Heart left ventricle (tissue), 16 donors: ENCODE measurements around the gene SLC1A7. TPM values are rescaled to one million over a fixed set of nuclear protein-coding genes. Genes with fewer than 3 reads are reported as not detected.
A peak's percentile ranks its signal among the peaks of the same experiment; 100 is the strongest.

Experiments
- ATAC-seq, 4 donors: fragments of 200-7000 bp; cut with Tn5 transposase; one replicate each; pipeline ENCODE4 v1.9.1; 2020 to 2022; ENCODE audit warnings: moderate library complexity in 4 of 4, mild to moderate bottlenecking in 3 of 4, moderate number of reproducible peaks in 1 of 4
- DNase-seq, 5 donors: peaks; one replicate each; pipeline ENCODE4 v3.0.0-alpha.2; 2020
- H3K27ac ChIP-seq, 12 donors: fragments of 200-600 bp; sonication (generic) in 4 of 12; one replicate each; pipeline versions ENCODE4 v1.5.0 to v1.8.0; 2016 to 2022; ENCODE audit warnings: mild to moderate bottlenecking in 2 of 12
- H3K27me3 ChIP-seq, 9 donors: fragments of 200-600 bp; sonication (generic) in 2 of 9; one replicate each; pipeline versions ENCODE4 v1.5.1 to v1.8.0; 2016 to 2022; ENCODE audit warnings: mild to moderate bottlenecking in 3 of 9
- H3K36me3 ChIP-seq, 9 donors: fragments of 200-600 bp; sonication (generic) in 2 of 9; one replicate each; pipeline versions ENCODE4 v1.5.0 to v1.8.0; 2018 to 2022; ENCODE audit warnings: mild to moderate bottlenecking in 2 of 9
- H3K4me1 ChIP-seq, 12 donors: fragments of 200-600 bp; sonication (generic) in 4 of 12; one replicate each; pipeline versions ENCODE4 v1.5.0 to v1.8.0; 2016 to 2022; ENCODE audit warnings: mild to moderate bottlenecking in 3 of 12
- H3K4me3 ChIP-seq, 12 donors: fragments of 200-600 bp; sonication (generic) in 4 of 12; one replicate each; pipeline versions ENCODE4 v1.5.0 to v1.8.0; 2017 to 2022; ENCODE audit warnings: mild to moderate bottlenecking in 9 of 12, moderate library complexity in 4 of 12
- H3K9me3 ChIP-seq, 12 donors: fragments of 200-600 bp; sonication (generic) in 4 of 12; one replicate each; pipeline versions ENCODE4 v1.5.0 to v1.8.0; 2016 to 2022; ENCODE audit warnings: mild to moderate bottlenecking in 1 of 12
- POLR2A ChIP-seq, 2 donors: fragments of 450-650 bp; IDR thresholded peaks; one replicate each; pipeline ENCODE4 v1.6.1; 2017; ENCODE audit warnings: antibody characterized with exemption in 2 of 2, mild to moderate bottlenecking in 2 of 2, moderate library complexity in 2 of 2
- WGBS, 4 donors: extraction: QIAGEN DNeasy Blood & Tissue Kit in 2 of 4; methylation state at CpG; one replicate each; pipeline versions ENCODE4 v1.1.5 to v1.1.7; 2013 to 2018; 5-methylcytosine and 5-hydroxymethylcytosine counted together
- intact Hi-C, 10 donors: fragments of 100-400 bp; cut with DNase I; formaldehyde crosslinking; loops; one replicate each; pipeline versions ENCODE4 v1.11.1 to v1.14.2; 2022
- polyA plus RNA-seq, 2 donors: library from polyadenylated mRNA; stranded (reverse); fragments of 200-250 nt; gene quantifications; one replicate each; pipeline ENCODE4 v1.2.3, GENCODE V29; 2013
- total RNA-seq, 9 donors: library from RNA; depleted of rRNA in 2 of 9; stranded (reverse); fragments of >200 nt in 2 of 9; fragmentation: NEBNext Ultra II Directional in 3 of 9; extraction: Animal tissue kit (Norgen Biotek cat#: 25700) in 3 of 9; gene quantifications; one replicate each; pipeline versions ENCODE4 v1.1.0 to v1.2.4, GENCODE V29; 2016 to 2023
- TF ChIP-seq, protein P1 (sequence below), 12 donors: fragments of 200-600 bp; sonication (generic) in 4 of 12; IDR thresholded peaks; one replicate each; pipeline versions ENCODE4 v1.5.0 to v1.8.0; 2018 to 2022; ENCODE audit warnings: antibody characterized with exemption in 12 of 12, mild to moderate bottlenecking in 5 of 12
- donor health status: ischemic (EF 13 %, LVEDD 7.1; RV severe dilation, severe dysfunction).
- donor health status: healthy with polysubstance abuse.
- donor health status: DM: no; HTN: yes; CAD: no.
- donor health status: DM: no; HTN: no; CAD: no.
- donor health status: ischemic (EF 25% LVEDD 6.9; RV normal size, moderate dysfunction).
- donor health status: ischemic (EF 25% LVEDD 5.7; RV mildly dilated, moderate dysfunction).
- donor health status: healthy.
- donor health status: DM: yes; HTN: yes; CAD: no.
- donor health status: ischemic (EF 35%, LVEDD 5.7; RV mildly dilated, moderate dysfunction).
- donor health status: nonischemic (EF 11% LVEDD 7.7; RV severe dilation, severe dysfunction).
- donor health status: DM: yes; HTN: yes; CAD: no.
- donor health status: PGD.
- donor health status: ischemic (EF 29% LVEDD 5.4; RV normal size, mild dysfunction).
- donor health status: nonischemic (EF 23%, LVEDD 6.1; RV moderate dilation, normal function).

The SLC1A7 gene
- total and polyA plus RNA-seq, 11 donors: 0.07 to 1.1 (median 0.33) TPM; not detected in 2

- H3K27me3 ChIP-seq: no peaks in the 10 kb centered on the region
- no peak overlapping the region for H3K4me3 ChIP-seq
- no peaks in the 10 kb centered on the region for H3K36me3 ChIP-seq
- peak in 3 of 4 donors; percentile 23 to 69 (median 41) for ATAC-seq
- WGBS, 4 donors: 69 to 79% (median 76%) methylated on average over 23 of the region's 23 CpGs
- peaks cover 0 to 12% (median 3%) of the 10 kb centered on the region in 12 donors for H3K9me3 ChIP-seq
- peak overlapping the region in 7 of 12 donors; percentile 1 to 84 (median 48) for H3K27ac ChIP-seq
- TF ChIP-seq, protein P1, sequence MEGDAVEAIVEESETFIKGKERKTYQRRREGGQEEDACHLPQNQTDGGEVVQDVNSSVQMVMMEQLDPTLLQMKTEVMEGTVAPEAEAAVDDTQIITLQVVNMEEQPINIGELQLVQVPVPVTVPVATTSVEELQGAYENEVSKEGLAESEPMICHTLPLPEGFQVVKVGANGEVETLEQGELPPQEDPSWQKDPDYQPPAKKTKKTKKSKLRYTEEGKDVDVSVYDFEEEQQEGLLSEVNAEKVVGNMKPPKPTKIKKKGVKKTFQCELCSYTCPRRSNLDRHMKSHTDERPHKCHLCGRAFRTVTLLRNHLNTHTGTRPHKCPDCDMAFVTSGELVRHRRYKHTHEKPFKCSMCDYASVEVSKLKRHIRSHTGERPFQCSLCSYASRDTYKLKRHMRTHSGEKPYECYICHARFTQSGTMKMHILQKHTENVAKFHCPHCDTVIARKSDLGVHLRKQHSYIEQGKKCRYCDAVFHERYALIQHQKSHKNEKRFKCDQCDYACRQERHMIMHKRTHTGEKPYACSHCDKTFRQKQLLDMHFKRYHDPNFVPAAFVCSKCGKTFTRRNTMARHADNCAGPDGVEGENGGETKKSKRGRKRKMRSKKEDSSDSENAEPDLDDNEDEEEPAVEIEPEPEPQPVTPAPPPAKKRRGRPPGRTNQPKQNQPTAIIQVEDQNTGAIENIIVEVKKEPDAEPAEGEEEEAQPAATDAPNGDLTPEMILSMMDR (IDR thresholded peaks at IDR 0.05): no peak
- no peak for TF ChIP-seq POLR2A (IDR thresholded peaks at IDR 0.05)
- H3K4me1 ChIP-seq: peaks cover 0 to 25% (median 7%) of the 10 kb centered on the region in 12 donors
- intact Hi-C loops: no loop called here
- DNase-seq: peak in 1 of 5 donors; percentile 50
These were observed 7.3 kb downstream of the SLC1A7 start for GRCh38 chr1:53134961-53135734.

- WGBS, 4 donors: 90 to 98% (median 96%) methylated on average over 7 of the region's 7 CpGs
- Histone ChIP-seq H3K9me3 (peaks cover 0 to 12% (median 3%) of the 10 kb centered on the region in 12 donors), H3K4me3 (no peak overlapping the region), H3K36me3 (no peaks in the 10 kb centered on the region), H3K4me1 (peaks cover 0 to 14% (median 0%) of the 10 kb centered on the region in 12 donors), H3K27ac (peak overlapping the region in 1 of 12 donors; percentile 84), H3K27me3 (no peaks in the 10 kb centered on the region)
- no peak for TF ChIP-seq POLR2A (IDR thresholded peaks at IDR 0.05)
- TF ChIP-seq, protein P1 (IDR thresholded peaks at IDR 0.05): no peak
- intact Hi-C loops: no loop called here
- ATAC-seq: no peak
- DNase-seq: no peak
These were observed 8.4 kb downstream of the SLC1A7 start for GRCh38 chr1:53134042-53134485.

DNA sequence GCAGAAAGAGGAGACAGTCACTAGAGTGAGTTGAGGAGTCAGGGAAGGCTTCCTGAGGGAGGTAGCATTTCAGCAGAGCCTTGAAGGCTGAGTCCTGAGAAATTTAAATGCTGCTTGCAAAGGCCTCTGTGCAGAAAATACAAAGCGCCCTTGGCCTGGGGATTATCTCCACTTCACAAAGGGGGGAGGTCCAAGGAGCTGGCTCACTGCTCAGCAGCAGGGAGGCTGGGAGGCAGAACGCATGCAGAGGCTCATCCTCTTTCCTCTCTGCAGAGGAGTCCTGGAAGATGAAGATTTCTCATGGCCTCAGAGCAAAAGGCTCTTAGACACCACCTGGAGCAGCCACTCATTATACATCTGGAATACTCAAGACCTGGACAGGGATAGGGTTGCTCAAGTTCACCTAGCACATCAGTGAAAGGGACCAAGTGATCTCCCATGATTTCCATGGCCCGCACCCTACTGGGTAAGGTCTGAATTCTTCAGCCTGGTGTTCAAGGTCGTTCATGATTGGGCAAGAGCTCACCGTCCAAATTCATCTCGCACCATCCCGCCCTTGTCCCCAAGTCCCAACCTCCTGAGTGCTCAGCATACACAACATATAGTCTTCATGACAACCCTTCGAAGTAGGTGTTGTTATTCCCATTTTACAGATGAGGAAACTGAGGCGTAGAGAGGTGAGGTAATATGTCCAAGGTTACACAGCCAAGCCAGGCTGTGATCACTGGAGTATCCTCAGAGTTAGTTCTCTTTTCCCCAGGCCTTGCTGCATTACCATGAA is 9.0 kb downstream of the SLC1A7 start:
- peak overlapping the region in 1 of 12 donors; percentile 84 for H3K27ac ChIP-seq
- H3K4me3 ChIP-seq: no peak overlapping the region
- H3K4me1 ChIP-seq: peaks cover 0 to 11% (median 0%) of the 10 kb centered on the region in 12 donors
- DNase-seq: no peak
- TF ChIP-seq POLR2A (IDR thresholded peaks at IDR 0.05): no peak
- TF ChIP-seq, protein P1 (IDR thresholded peaks at IDR 0.05): no peak
- WGBS, 4 donors: 83 to 90% (median 86%) methylated on average over 8 to 9 of the region's 9 CpGs
- no peak for ATAC-seq
- no peaks in the 10 kb centered on the region for H3K36me3 ChIP-seq
- intact Hi-C loops: no loop called here
- H3K27me3 ChIP-seq: no peaks in the 10 kb centered on the region
- H3K9me3 ChIP-seq: peaks cover 0 to 12% (median 3%) of the 10 kb centered on the region in 12 donors

- no peak overlapping the region for H3K4me3 ChIP-seq
- WGBS, 4 donors: 84 to 91% (median 90%) methylated on average over 8 of the region's 8 CpGs
- intact Hi-C loops: no loop called here
- DNase-seq (no peak), ATAC-seq (no peak)
- peaks cover 0 to 1% (median 0%) of the 10 kb centered on the region in 12 donors for H3K9me3 ChIP-seq
- peaks cover 0 to 11% (median 0%) of the 10 kb centered on the region in 12 donors for H3K4me1 ChIP-seq
- no peaks in the 10 kb centered on the region for H3K27me3 ChIP-seq
- H3K36me3 ChIP-seq: no peaks in the 10 kb centered on the region
- peak overlapping the region in 1 of 12 donors; percentile 84 for H3K27ac ChIP-seq
- no peak for TF ChIP-seq POLR2A (IDR thresholded peaks at IDR 0.05)
- TF ChIP-seq, protein P1 (IDR thresholded peaks at IDR 0.05): no peak
These were observed 10.3 kb downstream of the SLC1A7 start for GRCh38 chr1:53132176-53132575.
